Pancreas (tissue), 10 donors: ENCODE measurements around the gene SKOR2. TPM values are rescaled to one million over a fixed set of nuclear protein-coding genes. Genes with fewer than 3 reads are reported as not detected.

Source experiments
- ATAC-seq, 4 donors: fragments of 200-7000 bp; cut with Tn5 transposase; one replicate each; pipeline versions ENCODE4 v1.8.0 to v1.9.1; 2020; ENCODE audit warnings: mild to moderate bottlenecking in 4 of 4, moderate library complexity in 4 of 4
- DNase-seq, 6 donors: peaks; one replicate each; pipeline ENCODE4 v3.0.0-alpha.2; 2020
- FAIRE-seq: peaks from 2 replicates; lab custom pipeline; 2012; peaks lifted over from hg19 to GRCh38; lab: Jason Lieb, UNC
- H3K27ac ChIP-seq, 4 donors: fragments of 200-600 bp; sonication (generic); 1 replicate in 3 of 4; 2 replicates in 1 of 4; pipeline versions ENCODE4 v1.5.0 to v1.8.0; 2020
- H3K27me3 ChIP-seq, 4 donors: fragments of 200-600 bp; one replicate each; pipeline ENCODE4 v1.8.0; 2021
- H3K36me3 ChIP-seq, 3 donors: fragments of 200-600 bp; sonication (generic) in 1 of 3; one replicate each; pipeline versions ENCODE4 v1.5.0 to v1.8.0; 2020 to 2021
- H3K4me1 ChIP-seq, 3 donors: fragments of 200-600 bp; one replicate each; pipeline ENCODE4 v1.8.0; 2021
- H3K4me3 ChIP-seq, 4 donors: fragments of 200-600 bp; sonication (generic) in 2 of 4; one replicate each; pipeline versions ENCODE4 v1.5.0 to v1.8.0; 2020 to 2021
- H3K9me3 ChIP-seq, 4 donors: fragments of 200-600 bp; one replicate each; pipeline ENCODE4 v1.8.0; 2021
- WGBS, 2 donors: extraction: QIAGEN DNeasy Blood & Tissue Kit; methylation state at CpG; one replicate each; pipeline ENCODE4 v1.1.7; 2013; 5-methylcytosine and 5-hydroxymethylcytosine counted together
- intact Hi-C, 3 donors: fragments of 100-400 bp; cut with DNase I; formaldehyde crosslinking; loops; one replicate each; pipeline versions ENCODE4 v1.11.1 to v1.14.2; 2022
- polyA plus RNA-seq, 2 donors: library from polyadenylated mRNA; stranded (reverse); fragments of 200-250 nt; gene quantifications; one replicate each; pipeline ENCODE4 v1.2.3, GENCODE V29; 2013
- total RNA-seq, 6 donors: library from RNA; stranded (reverse); fragmentation: NEBNext Ultra II Directional in 4 of 6; extraction: Animal tissue kit (Norgen Biotek cat#: 25700) in 4 of 6; gene quantifications; one replicate each; pipeline versions ENCODE4 v1.2.1 to v1.2.4, GENCODE V29; 2021 to 2023
- TF ChIP-seq, protein P1 (sequence below), 4 donors: fragments of 200-600 bp; sonication (generic) in 3 of 4; IDR thresholded peaks; one replicate each; pipeline versions ENCODE4 v1.5.0 to v1.8.0; 2021; ENCODE audit warnings: antibody characterized with exemption in 4 of 4
- donor health status: healthy with polysubstance abuse.
- donor health status: DM: no; HTN: no; CAD: no; lungs with moderate emphysema.
- donor health status: DM: no; HTN: no; CAD: no.
- donor health status: control.
- donor health status: control.
- donor health status: Bipolar disorder and iron deficiency.
- donor health status: DM: yes; HTN: yes; CAD: no.
- donor health status: DM: no; HTN: no; CAD: no.
- donor health status: DM: no; HTN: no; CAD: no.
- donor health status: DM: yes; HTN: yes; CAD: no.

The SKOR2 gene
- total and polyA plus RNA-seq, 8 donors: not detected

DNA sequence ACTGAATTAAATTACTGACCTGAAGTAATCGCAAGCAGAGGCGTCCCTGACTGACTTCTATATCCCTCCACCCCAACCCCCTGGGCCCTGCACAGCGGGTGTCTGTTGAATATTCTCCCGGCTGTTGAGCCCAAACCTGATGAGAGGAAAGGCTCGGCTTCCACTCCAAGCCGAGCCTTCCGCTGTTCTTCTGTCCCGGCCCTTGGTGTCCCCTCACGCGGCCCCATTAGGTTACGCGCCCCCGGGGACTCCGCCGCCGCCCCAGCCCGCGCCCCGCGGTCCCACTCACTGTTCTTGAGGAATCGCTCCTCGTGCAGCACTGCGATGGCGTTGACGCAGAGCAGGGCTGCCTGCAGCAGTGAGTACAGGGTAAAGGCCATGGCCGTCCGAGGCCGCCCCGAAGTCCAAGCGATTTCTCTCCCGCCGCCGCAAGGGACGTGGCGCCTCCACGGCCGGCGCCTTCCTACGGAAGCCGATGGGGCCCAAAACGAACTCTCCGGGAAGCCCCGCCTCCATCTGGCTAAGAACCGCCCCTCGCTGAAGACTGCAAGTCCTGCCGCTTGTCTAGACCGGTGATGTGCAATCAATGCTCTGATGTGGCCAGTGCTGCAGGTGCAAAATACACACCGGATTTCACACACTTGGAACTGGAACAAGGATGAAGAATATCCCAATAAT lies 75.4 kb downstream of the SKOR2 start, which contains the start of gene IER3IP1:
Gene IER3IP1, minus strand, starts transcription at position 467 of the 678 bp plus-strand sequence. Its CDS starts 87 bp downstream, at position 380.
- Histone ChIP-seq H3K27me3 (no peaks in the 10 kb centered on the region), H3K9me3 (no peaks in the 10 kb centered on the region), H3K27ac (peak within 1 kb of the TSS; percentile 40 to 74 (median 63)), H3K4me3 (peak within 1 kb of the TSS; percentile 51 to 99 (median 88)), H3K36me3 (no peaks in the 10 kb centered on the region), H3K4me1 (peaks cover 8 to 16% (median 13%) of the 10 kb centered on the region in 3 donors)
- 0 to 1% methylated on average over 47 to 48 of the region's 48 CpGs for WGBS, 2 donors
- DNase-seq (peak; percentile 89 to 96 (median 94)), FAIRE-seq (no peak), ATAC-seq (peak; percentile 93 to 99 (median 97))
- intact Hi-C loops: no loop called here
- TF ChIP-seq, protein P1, sequence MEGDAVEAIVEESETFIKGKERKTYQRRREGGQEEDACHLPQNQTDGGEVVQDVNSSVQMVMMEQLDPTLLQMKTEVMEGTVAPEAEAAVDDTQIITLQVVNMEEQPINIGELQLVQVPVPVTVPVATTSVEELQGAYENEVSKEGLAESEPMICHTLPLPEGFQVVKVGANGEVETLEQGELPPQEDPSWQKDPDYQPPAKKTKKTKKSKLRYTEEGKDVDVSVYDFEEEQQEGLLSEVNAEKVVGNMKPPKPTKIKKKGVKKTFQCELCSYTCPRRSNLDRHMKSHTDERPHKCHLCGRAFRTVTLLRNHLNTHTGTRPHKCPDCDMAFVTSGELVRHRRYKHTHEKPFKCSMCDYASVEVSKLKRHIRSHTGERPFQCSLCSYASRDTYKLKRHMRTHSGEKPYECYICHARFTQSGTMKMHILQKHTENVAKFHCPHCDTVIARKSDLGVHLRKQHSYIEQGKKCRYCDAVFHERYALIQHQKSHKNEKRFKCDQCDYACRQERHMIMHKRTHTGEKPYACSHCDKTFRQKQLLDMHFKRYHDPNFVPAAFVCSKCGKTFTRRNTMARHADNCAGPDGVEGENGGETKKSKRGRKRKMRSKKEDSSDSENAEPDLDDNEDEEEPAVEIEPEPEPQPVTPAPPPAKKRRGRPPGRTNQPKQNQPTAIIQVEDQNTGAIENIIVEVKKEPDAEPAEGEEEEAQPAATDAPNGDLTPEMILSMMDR (IDR thresholded peaks at IDR 0.05): no peak

DNA sequence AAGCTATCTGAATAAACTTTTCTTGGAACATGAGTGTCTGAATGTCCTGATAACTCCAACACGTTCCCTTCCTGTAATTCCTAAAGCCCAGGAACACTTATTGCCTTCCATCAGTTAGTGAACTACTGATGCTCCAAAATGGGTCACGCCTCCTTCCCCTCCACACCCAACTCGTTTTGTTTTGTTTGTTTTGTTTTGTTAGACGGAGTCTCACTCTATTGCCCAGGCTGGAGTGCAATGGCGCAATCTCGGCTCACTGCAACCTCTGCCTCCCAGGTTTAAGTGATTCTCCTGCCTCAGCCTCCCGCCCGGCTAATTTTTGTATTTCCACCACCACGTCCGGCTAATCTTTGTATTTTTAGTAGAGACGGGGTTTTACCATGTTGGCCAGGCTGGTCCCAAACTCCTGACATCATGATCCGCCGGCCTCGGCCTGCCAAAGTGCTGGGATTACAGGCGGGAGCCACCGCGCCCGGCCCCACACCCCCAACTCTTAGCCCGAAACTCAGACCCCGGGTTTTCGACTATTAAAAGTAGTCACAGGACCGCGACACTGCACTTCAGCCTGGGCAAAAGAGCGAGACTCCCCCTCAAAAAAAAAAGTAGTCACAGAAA lies 76.1 kb downstream of the SKOR2 start:
- peak overlapping the region; percentile 51 to 99 (median 88) for H3K4me3 ChIP-seq
- peaks cover 8 to 16% (median 13%) of the 10 kb centered on the region in 3 donors for H3K4me1 ChIP-seq
- ATAC-seq: peak; percentile 28 to 49 (median 40)
- H3K36me3 ChIP-seq: no peaks in the 10 kb centered on the region
- no peak for FAIRE-seq
- intact Hi-C loops: no loop called here
- H3K9me3 ChIP-seq: no peaks in the 10 kb centered on the region
- WGBS, 2 donors: 1% methylated on average over 24 of the region's 24 CpGs
- DNase-seq: peak in 1 of 6 donors; percentile 24
- H3K27me3 ChIP-seq: no peaks in the 10 kb centered on the region
- H3K27ac ChIP-seq: peak overlapping the region in 3 of 4 donors; percentile 40 to 74 (median 70)
- TF ChIP-seq, protein P1 (IDR thresholded peaks at IDR 0.05): no peak

DNA sequence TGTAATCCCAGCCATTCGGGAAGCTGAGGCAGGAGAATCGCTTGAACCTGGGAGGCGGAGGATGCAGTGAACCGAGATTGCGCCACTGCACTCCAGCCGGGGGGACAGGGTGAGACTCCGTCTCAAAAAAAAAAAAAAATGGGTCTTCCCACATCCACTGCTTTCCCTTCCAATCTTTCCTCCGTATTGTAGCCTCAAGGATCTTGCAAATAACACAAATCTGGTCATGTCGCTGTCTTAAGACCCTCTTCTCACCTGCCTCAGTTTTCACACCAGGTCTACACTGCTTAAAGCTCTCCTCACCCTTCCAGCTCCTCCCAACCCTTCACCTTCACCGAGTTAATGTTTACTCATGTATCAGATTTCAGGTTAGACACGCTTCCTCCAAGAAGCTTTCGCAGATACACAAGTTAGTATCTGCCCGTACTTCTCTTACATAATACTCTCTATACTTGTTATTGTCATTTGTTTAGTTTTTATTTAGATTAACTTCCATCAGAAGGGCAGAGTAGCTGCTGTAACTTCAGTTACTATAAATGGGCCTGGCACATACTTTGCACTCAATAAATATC lies 76.8 kb downstream of the SKOR2 start:
- H3K36me3 ChIP-seq: no peaks in the 10 kb centered on the region
- H3K9me3 ChIP-seq: no peaks in the 10 kb centered on the region
- no peak for FAIRE-seq
- H3K4me1 ChIP-seq: peaks cover 8 to 18% (median 13%) of the 10 kb centered on the region in 3 donors
- H3K27me3 ChIP-seq: no peaks in the 10 kb centered on the region
- no peak overlapping the region for H3K27ac ChIP-seq
- ATAC-seq: peak; percentile 35 to 45 (median 38)
- no peak for DNase-seq
- 52% methylated on average over 13 of the region's 13 CpGs for WGBS, 2 donors
- intact Hi-C loops: no loop called here
- TF ChIP-seq, protein P1 (IDR thresholded peaks at IDR 0.05): no peak
- peak overlapping the region in 3 of 4 donors; percentile 51 to 99 (median 78) for H3K4me3 ChIP-seq

DNA sequence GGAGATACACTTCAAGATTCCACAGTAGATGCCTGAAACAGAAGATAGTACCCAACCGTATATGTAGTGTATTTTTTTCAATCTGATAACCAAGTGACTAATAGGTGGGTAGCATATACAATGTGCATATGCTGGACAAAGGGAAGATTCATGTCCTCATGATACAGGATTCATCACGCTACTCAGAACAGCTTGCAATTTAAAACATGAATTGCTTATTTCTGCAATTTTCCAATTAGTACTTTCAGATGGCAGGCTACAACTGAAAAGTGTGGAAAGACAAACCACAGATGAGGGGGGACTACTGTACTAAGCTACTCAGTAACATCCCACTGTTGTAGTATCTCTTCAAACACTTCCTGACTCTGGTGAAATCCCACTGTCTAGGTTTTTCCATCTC lies 79.0 kb downstream of the SKOR2 start:
- TF ChIP-seq, protein P1 (IDR thresholded peaks at IDR 0.05): no peak
- Histone ChIP-seq H3K27me3 (no peaks in the 10 kb centered on the region), H3K4me1 (peaks cover 8 to 24% (median 13%) of the 10 kb centered on the region in 3 donors), H3K9me3 (no peaks in the 10 kb centered on the region), H3K4me3 (no peak overlapping the region), H3K36me3 (no peaks in the 10 kb centered on the region), H3K27ac (no peak overlapping the region)
- intact Hi-C loops: no loop called here
- FAIRE-seq (no peak), DNase-seq (no peak), ATAC-seq (no peak)
- 75 to 81% methylated on average over 2 of the region's 2 CpGs for WGBS, 2 donors
